Adrenal gland (tissue), 5 donors: ENCODE data around the gene TSSC4.

Experiments used
- POLR2A ChIP-seq, 2 donors: fragments of 450-650 bp; IDR thresholded peaks; one replicate each; pipeline ENCODE4 v1.6.1; 2017; ENCODE audit warnings: antibody characterized with exemption in 2 of 2, mild to moderate bottlenecking in 2 of 2, moderate library complexity in 1 of 2
- TF ChIP-seq, protein P1 (sequence below), 6 experiments: fragments of 450-650 bp in 4 of 6; fragments of 200-600 bp in 2 of 6; sonication (generic) in 1 of 6; IDR thresholded peaks; 1 replicate in 5 of 6; 2 replicates in 1 of 6; pipeline versions ENCODE4 v1.5.1 to v1.8.0; 2016 to 2021; ENCODE audit warnings: antibody characterized with exemption in 6 of 6, mild to moderate bottlenecking in 2 of 6, moderate library complexity in 1 of 6
- donor health status: DM: no; HTN: no; CAD: no.

GRCh38 chr11:2390725-2391151 lies 9.8 kb upstream of the TSSC4 start:
- TF ChIP-seq, protein P1, sequence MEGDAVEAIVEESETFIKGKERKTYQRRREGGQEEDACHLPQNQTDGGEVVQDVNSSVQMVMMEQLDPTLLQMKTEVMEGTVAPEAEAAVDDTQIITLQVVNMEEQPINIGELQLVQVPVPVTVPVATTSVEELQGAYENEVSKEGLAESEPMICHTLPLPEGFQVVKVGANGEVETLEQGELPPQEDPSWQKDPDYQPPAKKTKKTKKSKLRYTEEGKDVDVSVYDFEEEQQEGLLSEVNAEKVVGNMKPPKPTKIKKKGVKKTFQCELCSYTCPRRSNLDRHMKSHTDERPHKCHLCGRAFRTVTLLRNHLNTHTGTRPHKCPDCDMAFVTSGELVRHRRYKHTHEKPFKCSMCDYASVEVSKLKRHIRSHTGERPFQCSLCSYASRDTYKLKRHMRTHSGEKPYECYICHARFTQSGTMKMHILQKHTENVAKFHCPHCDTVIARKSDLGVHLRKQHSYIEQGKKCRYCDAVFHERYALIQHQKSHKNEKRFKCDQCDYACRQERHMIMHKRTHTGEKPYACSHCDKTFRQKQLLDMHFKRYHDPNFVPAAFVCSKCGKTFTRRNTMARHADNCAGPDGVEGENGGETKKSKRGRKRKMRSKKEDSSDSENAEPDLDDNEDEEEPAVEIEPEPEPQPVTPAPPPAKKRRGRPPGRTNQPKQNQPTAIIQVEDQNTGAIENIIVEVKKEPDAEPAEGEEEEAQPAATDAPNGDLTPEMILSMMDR (IDR thresholded peaks at IDR 0.05) = no peak
- no peak for TF ChIP-seq POLR2A (IDR thresholded peaks at IDR 0.05)
